ENCODE measurements around the gene L3MBTL4. TPM values are rescaled to one million over a fixed set of nuclear protein-coding genes. Genes with fewer than 3 reads are reported as not detected.

Gene L3MBTL4
- total RNA-seq, 2 experiments from 2014 or later: not detected

GRCh38 chr18:6210349-6211173 lies 204.2 kb downstream of the L3MBTL4 start:
- CTCF ChIA-PET (ENCODE audit: unreplicated experiment): no interaction called here
- DNase-seq (ENCODE audit: low spot score): no peak
- no peaks in the 10 kb centered on the region for H3K9me2 ChIP-seq (ENCODE audit: insufficient read depth, low read length)
- H2AFZ ChIP-seq (ENCODE audit: low read length): no peak overlapping the region
- TF ChIP-seq CTCF (conservative IDR thresholded peaks at IDR 0.05; ENCODE audit: low read length): no peak
- TF ChIP-seq EZH2phosphoT487 (IDR thresholded peaks at IDR 0.05; ENCODE audit: borderline replicate concordance, low read depth, low read length): no peak
- no peaks in the 10 kb centered on the region for H3K9me3 ChIP-seq (ENCODE audit: low read length)
- BruUV-seq (replicated peaks): no TSS peak
- H3K79me2 ChIP-seq (ENCODE audit: insufficient read depth, low read depth, low read length): no peaks in the 10 kb centered on the region
- H3K27ac ChIP-seq (ENCODE audit: low read depth, low read length, poor library complexity, severe bottlenecking): no peak overlapping the region
- no peaks in the 10 kb centered on the region for H3K36me3 ChIP-seq (ENCODE audit: insufficient read depth, low read length)
- no peaks in the 10 kb centered on the region for H4K20me1 ChIP-seq (ENCODE audit: insufficient read depth, low read length)
- intact Hi-C loops (cut with micrococcal nuclease; ENCODE audit: unreplicated experiment): no loop called here
- H3K4me3 ChIP-seq (ENCODE audit: low read depth, low read length, poor library complexity, severe bottlenecking): no peak overlapping the region
- H3K4me2 ChIP-seq (ENCODE audit: low read length): no peak overlapping the region
- POLR2A ChIA-PET: no interaction called here
- no peaks in the 10 kb centered on the region for H3K4me1 ChIP-seq (ENCODE audit: insufficient read depth, low read length, poor library complexity, severe bottlenecking)

GRCh38 chr18:6207941-6208340 lies 206.8 kb downstream of the L3MBTL4 start:
- no TSS peak for BruUV-seq (replicated peaks)
- Histone ChIP-seq H3K9me3 (ENCODE audit: low read length) (no peaks in the 10 kb centered on the region), H3K4me2 (ENCODE audit: low read length) (no peak overlapping the region), H3K79me2 (ENCODE audit: insufficient read depth, low read depth, low read length) (no peaks in the 10 kb centered on the region), H3K4me3 (ENCODE audit: low read depth, low read length, poor library complexity, severe bottlenecking) (no peak overlapping the region), H3K27ac (ENCODE audit: low read depth, low read length, poor library complexity, severe bottlenecking) (no peak overlapping the region), H4K20me1 (ENCODE audit: insufficient read depth, low read length) (no peaks in the 10 kb centered on the region), H3K36me3 (ENCODE audit: insufficient read depth, low read length) (no peaks in the 10 kb centered on the region), H3K9me2 (ENCODE audit: insufficient read depth, low read length) (no peaks in the 10 kb centered on the region), H2AFZ (ENCODE audit: low read length) (no peak overlapping the region), H3K4me1 (ENCODE audit: insufficient read depth, low read length, poor library complexity, severe bottlenecking) (no peaks in the 10 kb centered on the region)
- no peak for TF ChIP-seq EZH2phosphoT487 (IDR thresholded peaks at IDR 0.05; ENCODE audit: borderline replicate concordance, low read depth, low read length)
- no peak for TF ChIP-seq CTCF (conservative IDR thresholded peaks at IDR 0.05; ENCODE audit: low read length)
- CTCF ChIA-PET (ENCODE audit: unreplicated experiment): no interaction called here
- no peak for DNase-seq (ENCODE audit: low spot score)
- POLR2A ChIA-PET: no interaction called here
- intact Hi-C loops (cut with micrococcal nuclease; ENCODE audit: unreplicated experiment): no loop called here

- no peak overlapping the region for H3K4me3 ChIP-seq (ENCODE audit: low read depth, low read length, poor library complexity, severe bottlenecking)
- ChIA-PET CTCF (ENCODE audit: unreplicated experiment) (no interaction called here), POLR2A (interaction anchor here (0.5 kb wide), 1 partner anchor 322 kb away, joined by 3 read pairs; no protein-coding TSS in a partner anchor)
- no peak overlapping the region for H3K4me2 ChIP-seq (ENCODE audit: low read length)
- H3K9me3 ChIP-seq (ENCODE audit: low read length): no peaks in the 10 kb centered on the region
- BruUV-seq (replicated peaks): no TSS peak
- no peak for DNase-seq (ENCODE audit: low spot score)
- intact Hi-C loops (cut with micrococcal nuclease; ENCODE audit: unreplicated experiment): no loop called here
- no peaks in the 10 kb centered on the region for H4K20me1 ChIP-seq (ENCODE audit: insufficient read depth, low read length)
- H3K27ac ChIP-seq (ENCODE audit: low read depth, low read length, poor library complexity, severe bottlenecking): no peak overlapping the region
- no peaks in the 10 kb centered on the region for H3K79me2 ChIP-seq (ENCODE audit: insufficient read depth, low read depth, low read length)
- TF ChIP-seq CTCF (conservative IDR thresholded peaks at IDR 0.05; ENCODE audit: low read length): no peak
- TF ChIP-seq EZH2phosphoT487 (IDR thresholded peaks at IDR 0.05; ENCODE audit: borderline replicate concordance, low read depth, low read length): no peak
- H3K36me3 ChIP-seq (ENCODE audit: insufficient read depth, low read length): no peaks in the 10 kb centered on the region
- no peak overlapping the region for H2AFZ ChIP-seq (ENCODE audit: low read length)
- H3K4me1 ChIP-seq (ENCODE audit: insufficient read depth, low read length, poor library complexity, severe bottlenecking): no peaks in the 10 kb centered on the region
- H3K9me2 ChIP-seq (ENCODE audit: insufficient read depth, low read length): no peaks in the 10 kb centered on the region
These were observed 207.6 kb downstream of the L3MBTL4 start for GRCh38 chr18:6207116-6207515.
